ENCODE data around the gene LRRC71. TPM values are rescaled to one million over a fixed set of nuclear protein-coding genes. Genes with fewer than 3 reads are reported as not detected.

The LRRC71 gene
- total RNA-seq, 3 donors from 2014 or later: not detected

GRCh38 chr1:156910309-156910782 lies 10.1 kb upstream of the LRRC71 start:
- Histone ChIP-seq H3K4me3 (no peak overlapping the region), H3K36me3 (no peaks in the 10 kb centered on the region), H3K4me1 (no peaks in the 10 kb centered on the region), H3K9me3 (no peaks in the 10 kb centered on the region), H3K27ac (no peak overlapping the region), H3K27me3 (peaks cover 0 to 19% of the 10 kb centered on the region in 2 donors)
- DNase-seq (ENCODE audit: low spot score in 2 of 2): no peak
- intact Hi-C loops (cut with DNase I; ENCODE audit: low total_unique reads): no loop called here
- TF ChIP-seq POLR2A (IDR thresholded peaks at IDR 0.05): no peak
- TF ChIP-seq POLR2AphosphoS5 (IDR thresholded peaks at IDR 0.05): no peak
- peak; percentile 29 to 39 (median 30) for TF ChIP-seq CTCF (IDR thresholded peaks at IDR 0.05)

GRCh38 chr1:156911577-156912298 lies 8.7 kb upstream of the LRRC71 start:
- TF ChIP-seq POLR2AphosphoS5 (IDR thresholded peaks at IDR 0.05): no peak
- TF ChIP-seq POLR2A (IDR thresholded peaks at IDR 0.05): no peak
- TF ChIP-seq CTCF (IDR thresholded peaks at IDR 0.05): no peak
- Histone ChIP-seq H3K27ac (no peak overlapping the region), H3K4me1 (no peaks in the 10 kb centered on the region), H3K4me3 (no peak overlapping the region), H3K36me3 (no peaks in the 10 kb centered on the region), H3K9me3 (no peaks in the 10 kb centered on the region), H3K27me3 (peaks cover 0 to 19% of the 10 kb centered on the region in 2 donors)
- intact Hi-C loops (cut with DNase I; ENCODE audit: low total_unique reads): no loop called here
- DNase-seq (ENCODE audit: low spot score in 2 of 2): no peak

- H3K27ac ChIP-seq: peak overlapping the region in 1 of 2 donors; percentile 32
- no peaks in the 10 kb centered on the region for H3K36me3 ChIP-seq
- no peaks in the 10 kb centered on the region for H3K4me1 ChIP-seq
- no peak for DNase-seq (ENCODE audit: low spot score in 2 of 2)
- H3K27me3 ChIP-seq: peaks cover 0 to 19% of the 10 kb centered on the region in 2 donors
- H3K4me3 ChIP-seq: no peak overlapping the region
- H3K9me3 ChIP-seq: no peaks in the 10 kb centered on the region
- TF ChIP-seq POLR2AphosphoS5 (IDR thresholded peaks at IDR 0.05) (no peak), CTCF (IDR thresholded peaks at IDR 0.05) (no peak), POLR2A (IDR thresholded peaks at IDR 0.05) (no peak)
- intact Hi-C loops (cut with DNase I; ENCODE audit: low total_unique reads): no loop called here
These were observed 8.1 kb upstream of the LRRC71 start for GRCh38 chr1:156912310-156912709.

GRCh38 chr1:156912861-156913808 lies 7.3 kb upstream of the LRRC71 start:
- intact Hi-C loops (cut with DNase I; ENCODE audit: low total_unique reads): no loop called here
- TF ChIP-seq POLR2A (IDR thresholded peaks at IDR 0.05) (no peak), POLR2AphosphoS5 (IDR thresholded peaks at IDR 0.05) (no peak), CTCF (IDR thresholded peaks at IDR 0.05) (no peak)
- no peaks in the 10 kb centered on the region for H3K4me1 ChIP-seq
- H3K4me3 ChIP-seq: no peak overlapping the region
- H3K36me3 ChIP-seq: no peaks in the 10 kb centered on the region
- H3K27ac ChIP-seq: peak overlapping the region in 1 of 2 donors; percentile 32
- no peak for DNase-seq (ENCODE audit: low spot score in 2 of 2)
- peaks cover 1 to 3% of the 10 kb centered on the region in 2 donors for H3K9me3 ChIP-seq
- peaks cover 0 to 18% of the 10 kb centered on the region in 2 donors for H3K27me3 ChIP-seq

Data from breast epithelium (tissue), 4 donors.